ENCODE results near the gene TUSC2.

Gene TUSC2

GRCh38 chr3:50299929-50300680 is 27.9 kb downstream of the TUSC2 start:
- TF ChIP-seq CTCF (IDR thresholded peaks at IDR 0.05; ENCODE audit: borderline replicate concordance, control extremely low read depth, extremely low read depth, insufficient read depth, missing control alignments) = no peak
- DNase-seq (ENCODE audit: low spot score) = no peak
- in situ Hi-C loops (cut with MboI; ENCODE audit: low sequenced_read_pairs, unreplicated experiment) = no loop called here

GRCh38 chr3:50299638-50299928 is 28.4 kb downstream of the TUSC2 start:
- in situ Hi-C loops (cut with MboI; ENCODE audit: low sequenced_read_pairs, unreplicated experiment) = no loop called here
- no peak for DNase-seq (ENCODE audit: low spot score)
- no peak for TF ChIP-seq CTCF (IDR thresholded peaks at IDR 0.05; ENCODE audit: borderline replicate concordance, control extremely low read depth, extremely low read depth, insufficient read depth, missing control alignments)

- DNase-seq (ENCODE audit: low spot score) = peak; percentile 99
- in situ Hi-C loops (cut with MboI; ENCODE audit: low sequenced_read_pairs, unreplicated experiment) = no loop called here
- peak; percentile 36 for TF ChIP-seq CTCF (IDR thresholded peaks at IDR 0.05; ENCODE audit: borderline replicate concordance, control extremely low read depth, extremely low read depth, insufficient read depth, missing control alignments)
Observed at GRCh38 chr3:50298836-50299637, 29.0 kb downstream of the TUSC2 start, which contains the start of the genes HYAL3 and NAA80. HYAL3 (minus strand) TSS chr3:50299405; CDS start chr3:50295602, 3,803 bp downstream. NAA80 (minus strand) TSS chr3:50299405; CDS start chr3:50297463, 1,942 bp downstream.

GRCh38 chr3:50297896-50298725 is 29.9 kb downstream of the TUSC2 start:
- in situ Hi-C loops (cut with MboI; ENCODE audit: low sequenced_read_pairs, unreplicated experiment) = no loop called here
- TF ChIP-seq CTCF (IDR thresholded peaks at IDR 0.05; ENCODE audit: borderline replicate concordance, control extremely low read depth, extremely low read depth, insufficient read depth, missing control alignments) = no peak
- no peak for DNase-seq (ENCODE audit: low spot score)

GRCh38 chr3:50297384-50297775 is 30.6 kb downstream of the TUSC2 start:
- in situ Hi-C loops (cut with MboI; ENCODE audit: low sequenced_read_pairs, unreplicated experiment) = no loop called here
- TF ChIP-seq CTCF (IDR thresholded peaks at IDR 0.05; ENCODE audit: borderline replicate concordance, control extremely low read depth, extremely low read depth, insufficient read depth, missing control alignments) = no peak
- no peak for DNase-seq (ENCODE audit: low spot score)

GRCh38 chr3:50296721-50297383 is 31.2 kb downstream of the TUSC2 start:
- in situ Hi-C loops (cut with MboI; ENCODE audit: low sequenced_read_pairs, unreplicated experiment) = no loop called here
- TF ChIP-seq CTCF (IDR thresholded peaks at IDR 0.05; ENCODE audit: borderline replicate concordance, control extremely low read depth, extremely low read depth, insufficient read depth, missing control alignments) = no peak
- DNase-seq (ENCODE audit: low spot score) = no peak

All from GM13976 (cell line).